ENCODE data around the gene KCTD10.

- TF ChIP-seq CTCF (optimal IDR thresholded peaks at IDR 0.05 in 1 of 3, IDR thresholded peaks at IDR 0.05 in 1 of 3, conservative IDR thresholded peaks at IDR 0.05 in 1 of 3; ENCODE audit: extremely low read depth in 1 of 3, insufficient read depth in 2 of 3, low read length in 3 of 3) (no peak), EZH2 (IDR thresholded peaks at IDR 0.05; ENCODE audit: low read length) (no peak)
Measured at GRCh38 chr12:109501299-109501698, 24.2 kb upstream of the KCTD10 start.
